ENCODE results near the gene TMEM179. TPM values are rescaled to one million over a fixed set of nuclear protein-coding genes. Genes with fewer than 3 reads are reported as not detected.
"Not testable (repeated sequence)": the region's sequence is repeated elsewhere in the genome, so short reads cannot be mapped to it uniquely, and the experiment has no call there.

Gene TMEM179
- total RNA-seq = under 1 TPM in 3 of 4 donors, not detected in 1; 0.66 to 0.84 (median 0.78) TPM

- H3K27me3 ChIP-seq = peaks cover 0 to 71% of the 10 kb centered on the region in 2 donors
- DNase-seq (ENCODE audit: low spot score in 2 of 2) = no peak
- no peaks in the 10 kb centered on the region for H3K36me3 ChIP-seq
- H3K27ac ChIP-seq = no peak within 1 kb of the TSS
- H3K9me3 ChIP-seq = no peaks in the 10 kb centered on the region
- no peak within 1 kb of the TSS for H3K4me3 ChIP-seq
- peaks cover 0 to 8% (median 0%) of the 10 kb centered on the region in 4 donors for H3K4me1 ChIP-seq
- TF ChIP-seq CTCF (IDR thresholded peaks at IDR 0.05) (no peak), EP300 (IDR thresholded peaks at IDR 0.05) (no peak), POLR2A (IDR thresholded peaks at IDR 0.05) (no peak)
- 9 to 29% methylated on average over 13 to 70 of the region's 91 CpGs for WGBS, 2 donors
Measured at GRCh38 chr14:104604458-104605449, at the start of gene TMEM179. TMEM179 (minus strand) TSS chr14:104604772; CDS start chr14:104604741, 31 bp downstream.

- 74 to 83% methylated on average over 6 of the region's 6 CpGs for WGBS, 2 donors
- no peak overlapping the region for H3K27ac ChIP-seq
- H3K9me3 ChIP-seq = no peaks in the 10 kb centered on the region
- no peaks in the 10 kb centered on the region for H3K36me3 ChIP-seq
- no peaks in the 10 kb centered on the region for H3K27me3 ChIP-seq
- TF ChIP-seq POLR2A (IDR thresholded peaks at IDR 0.05) (no peak), CTCF (IDR thresholded peaks at IDR 0.05) (no peak)
- no peak for DNase-seq (ENCODE audit: low spot score in 2 of 2)
- H3K4me3 ChIP-seq = no peak overlapping the region
- peaks cover 0 to 27% (median 10%) of the 10 kb centered on the region in 4 donors for H3K4me1 ChIP-seq
Measured at GRCh38 chr14:104654119-104654518, 49.5 kb upstream of the TMEM179 start.

- DNase-seq (ENCODE audit: low spot score in 2 of 2); H3K9me3 ChIP-seq; H3K4me3 ChIP-seq; H3K27ac ChIP-seq; H3K27me3 ChIP-seq; H3K36me3 ChIP-seq: not testable (repeated sequence)
- H3K4me1 ChIP-seq = peaks cover 0 to 27% (median 10%) of the 10 kb centered on the region in 4 donors
- WGBS, 2 donors = 94 to 96% methylated on average over 42 to 52 of the region's 52 CpGs
Measured at GRCh38 chr14:104653130-104653920, 48.8 kb upstream of the TMEM179 start.

DNA sequence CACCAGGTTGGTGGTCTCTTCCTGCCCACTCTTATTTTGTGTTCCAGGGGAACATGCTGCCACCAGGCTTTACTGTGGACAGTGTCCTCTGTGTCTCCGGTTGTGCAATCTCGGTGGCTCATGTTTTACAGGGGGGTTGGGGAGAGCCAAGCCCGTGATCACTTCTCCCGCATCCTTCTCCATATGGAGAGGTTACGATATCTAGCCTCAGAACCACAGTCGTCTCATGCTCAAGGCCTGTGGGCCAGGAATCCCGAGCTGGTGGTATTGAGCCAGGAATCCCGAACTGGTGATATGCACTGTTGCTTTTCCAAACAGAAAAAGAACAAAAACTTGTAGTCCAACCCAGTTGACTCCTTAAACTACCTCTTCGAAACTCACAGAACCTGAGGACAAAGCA is 47.8 kb upstream of the TMEM179 start:
- no peaks in the 10 kb centered on the region for H3K27me3 ChIP-seq
- TF ChIP-seq EP300 (IDR thresholded peaks at IDR 0.05) (no peak), CTCF (IDR thresholded peaks at IDR 0.05) (no peak)
- no peak overlapping the region for H3K4me3 ChIP-seq
- H3K4me1 ChIP-seq = peaks cover 0 to 27% (median 10%) of the 10 kb centered on the region in 4 donors
- 87 to 89% methylated on average over 9 of the region's 9 CpGs for WGBS, 2 donors
- DNase-seq (ENCODE audit: low spot score in 2 of 2) = no peak
- H3K36me3 ChIP-seq = no peaks in the 10 kb centered on the region
- no peak overlapping the region for H3K27ac ChIP-seq
- H3K9me3 ChIP-seq = no peaks in the 10 kb centered on the region

GRCh38 chr14:104651876-104652260 is 47.3 kb upstream of the TMEM179 start:
- TF ChIP-seq EP300 (IDR thresholded peaks at IDR 0.05) (no peak), CTCF (IDR thresholded peaks at IDR 0.05) (no peak), POLR2A (IDR thresholded peaks at IDR 0.05) (no peak)
- H3K36me3 ChIP-seq = no peaks in the 10 kb centered on the region
- no peak overlapping the region for H3K4me3 ChIP-seq
- no peak for DNase-seq (ENCODE audit: low spot score in 2 of 2)
- H3K27me3 ChIP-seq = no peaks in the 10 kb centered on the region
- no peaks in the 10 kb centered on the region for H3K9me3 ChIP-seq
- H3K27ac ChIP-seq = no peak overlapping the region
- WGBS, 2 donors = 79 to 83% methylated on average over 20 of the region's 20 CpGs
- H3K4me1 ChIP-seq = peaks cover 0 to 24% (median 10%) of the 10 kb centered on the region in 4 donors
